ENCODE data around the gene ETV1. TPM values are rescaled to one million over a fixed set of nuclear protein-coding genes. Genes with fewer than 3 reads are reported as not detected.

The ETV1 gene
- total RNA-seq, 1 donor from 2014 or later: 0.26 TPM

GRCh38 chr7:13987395-13987794 is 2.1 kb downstream of the ETV1 start:
- Histone ChIP-seq H3K27me3 (ENCODE audit: control insufficient read depth, insufficient read depth, low read length) (no peaks in the 10 kb centered on the region), H3K4me3 (ENCODE audit: low read depth, low read length) (no peak overlapping the region), H3K36me3 (ENCODE audit: control insufficient read depth, insufficient read depth, low read length) (no peaks in the 10 kb centered on the region)
- TF ChIP-seq CTCF (IDR thresholded peaks at IDR 0.05; ENCODE audit: insufficient read depth, low read length, severe bottlenecking): no peak
- FAIRE-seq (no peak), DNase-seq (ENCODE audit: low read depth) (peak; percentile 43)

GRCh38 chr7:13986208-13986607 is 3.3 kb downstream of the ETV1 start:
- FAIRE-seq (no peak), DNase-seq (ENCODE audit: low read depth) (no peak)
- TF ChIP-seq CTCF (IDR thresholded peaks at IDR 0.05; ENCODE audit: insufficient read depth, low read length, severe bottlenecking): no peak

GRCh38 chr7:13984831-13985685 is 4.4 kb downstream of the ETV1 start:
- DNase-seq (ENCODE audit: low read depth): no peak
- Histone ChIP-seq H3K27me3 (ENCODE audit: control insufficient read depth, insufficient read depth, low read length) (no peaks in the 10 kb centered on the region), H3K4me3 (ENCODE audit: low read depth, low read length) (no peak overlapping the region), H3K36me3 (ENCODE audit: control insufficient read depth, insufficient read depth, low read length) (no peaks in the 10 kb centered on the region)
- no peak for FAIRE-seq
- TF ChIP-seq CTCF (IDR thresholded peaks at IDR 0.05; ENCODE audit: insufficient read depth, low read length, severe bottlenecking): no peak

More at GRCh38 chr7:13986208-13986607, 3.3 kb downstream of the ETV1 start:
- H3K4me3 ChIP-seq (ENCODE audit: low read depth, low read length): no peak overlapping the region
- no peaks in the 10 kb centered on the region for H3K36me3 ChIP-seq (ENCODE audit: control insufficient read depth, insufficient read depth, low read length)
- H3K27me3 ChIP-seq (ENCODE audit: control insufficient read depth, insufficient read depth, low read length): no peaks in the 10 kb centered on the region

- TF ChIP-seq CTCF (IDR thresholded peaks at IDR 0.05; ENCODE audit: insufficient read depth, low read length, severe bottlenecking): no peak
- DNase-seq (ENCODE audit: low read depth) (no peak), FAIRE-seq (no peak)
- Histone ChIP-seq H3K4me3 (ENCODE audit: low read depth, low read length) (no peak overlapping the region), H3K27me3 (ENCODE audit: control insufficient read depth, insufficient read depth, low read length) (no peaks in the 10 kb centered on the region), H3K36me3 (ENCODE audit: control insufficient read depth, insufficient read depth, low read length) (no peaks in the 10 kb centered on the region)
These were observed 5.4 kb downstream of the ETV1 start for GRCh38 chr7:13984061-13984460.

- DNase-seq (ENCODE audit: low read depth): no peak
- Histone ChIP-seq H3K36me3 (ENCODE audit: control insufficient read depth, insufficient read depth, low read length) (no peaks in the 10 kb centered on the region), H3K27me3 (ENCODE audit: control insufficient read depth, insufficient read depth, low read length) (no peaks in the 10 kb centered on the region), H3K4me3 (ENCODE audit: low read depth, low read length) (no peak overlapping the region)
- FAIRE-seq: no peak
- no peak for TF ChIP-seq CTCF (IDR thresholded peaks at IDR 0.05; ENCODE audit: insufficient read depth, low read length, severe bottlenecking)
These were observed 6.4 kb downstream of the ETV1 start for GRCh38 chr7:13982940-13983677.
